Trophoblast cell (in vitro differentiated cells and primary cell): ENCODE results near the gene SVEP1.

ENCODE experiments used
- DNase-seq, 2 donors: peaks; one replicate each; pipeline ENCODE4 v3.0.0-alpha.2; 2016
- H2AFZ ChIP-seq: 2 replicates; pipeline ENCODE4 v1.6.1; 2013; ENCODE audit warnings: low read length, moderate library complexity, mild to moderate bottlenecking; ENCODE audit not compliant: insufficient read depth, poor library complexity
- H2AK5ac ChIP-seq: 2 replicates; pipeline ENCODE4 v1.6.1; 2013; ENCODE audit warnings: mild to moderate bottlenecking, low read length
- H2BK120ac ChIP-seq: 2 replicates; pipeline ENCODE4 v1.6.1; 2013; ENCODE audit warnings: low read length, mild to moderate bottlenecking, moderate library complexity; ENCODE audit not compliant: insufficient read depth, poor library complexity
- H2BK12ac ChIP-seq: 2 replicates; pipeline ENCODE4 v1.6.1; 2013; ENCODE audit warnings: mild to moderate bottlenecking, low read length, moderate library complexity
- H2BK5ac ChIP-seq: 2 replicates; pipeline ENCODE4 v1.6.1; 2013; ENCODE audit warnings: low read length, low read depth, moderate library complexity, mild to moderate bottlenecking; ENCODE audit not compliant: poor library complexity
- H3K14ac ChIP-seq: 2 replicates; pipeline ENCODE4 v1.6.1; 2013; ENCODE audit warnings: mild to moderate bottlenecking, low read length
- H3K18ac ChIP-seq: 2 replicates; pipeline ENCODE4 v1.6.1; 2013; ENCODE audit warnings: mild to moderate bottlenecking, low read length
- H3K23ac ChIP-seq: 2 replicates; pipeline ENCODE4 v1.6.1; 2013; ENCODE audit warnings: low read length
- H3K27ac ChIP-seq: 2 replicates; pipeline ENCODE4 v1.5.1; 2013; ENCODE audit warnings: low read depth, mild to moderate bottlenecking, inconsistent platforms, low read length, moderate library complexity
- H3K27me3 ChIP-seq: 2 replicates; pipeline ENCODE4 v1.6.1; 2013; ENCODE audit warnings: inconsistent platforms, mild to moderate bottlenecking, low read length, moderate library complexity; ENCODE audit not compliant: insufficient read depth
- H3K36me3 ChIP-seq, 2 experiments: 1 replicate in 1 of 2; 2 replicates in 1 of 2; pipeline ENCODE4 v1.6.1; 2013; ENCODE audit warnings: low read length in 2 of 2, mild to moderate bottlenecking in 2 of 2, moderate library complexity in 1 of 2; ENCODE audit not compliant: insufficient read depth in 2 of 2, control insufficient read depth in 1 of 2
- H3K4ac ChIP-seq: 2 replicates; pipeline ENCODE4 v1.6.1; 2013; ENCODE audit warnings: low read depth, mild to moderate bottlenecking, low read length, moderate library complexity
- H3K4me1 ChIP-seq, 2 experiments: 1 replicate in 1 of 2; 2 replicates in 1 of 2; pipeline ENCODE4 v1.6.1; 2013; ENCODE audit warnings: low read length in 2 of 2, mild to moderate bottlenecking in 2 of 2, moderate library complexity in 1 of 2; ENCODE audit not compliant: insufficient read depth in 2 of 2, control insufficient read depth in 1 of 2
- H3K4me2 ChIP-seq: 2 replicates; pipeline ENCODE4 v1.6.1; 2013; ENCODE audit warnings: inconsistent platforms, mild to moderate bottlenecking, low read length, moderate library complexity
- H3K4me3 ChIP-seq: 2 replicates; pipeline ENCODE4 v1.5.1; 2013; ENCODE audit warnings: mild to moderate bottlenecking, low read depth, low read length, inconsistent platforms
- H3K79me1 ChIP-seq: one replicate; pipeline ENCODE4 v1.6.1; 2013; ENCODE audit warnings: low read length
- H3K79me2 ChIP-seq: 2 replicates; pipeline ENCODE4 v1.6.1; 2013; ENCODE audit warnings: low read length, mild to moderate bottlenecking; ENCODE audit not compliant: control insufficient read depth, insufficient read depth, poor library complexity
- H3K9ac ChIP-seq: 2 replicates; pipeline ENCODE4 v1.6.1; 2013; ENCODE audit warnings: mild to moderate bottlenecking, low read length
- H3K9me3 ChIP-seq: 2 replicates; pipeline ENCODE4 v1.6.1; 2013; ENCODE audit warnings: low read depth, mild to moderate bottlenecking, control low read depth, inconsistent platforms, low read length; ENCODE audit not compliant: insufficient read depth
- H4K12ac ChIP-seq: 2 replicates; pipeline ENCODE4 v1.6.1; 2013; ENCODE audit warnings: low read depth, mild to moderate bottlenecking, low read length, moderate library complexity
- H4K8ac ChIP-seq: 2 replicates; pipeline ENCODE4 v1.6.1; 2013; ENCODE audit warnings: low read depth, mild to moderate bottlenecking, low read length, moderate library complexity
- H4K91ac ChIP-seq: one replicate; pipeline ENCODE4 v1.6.1; 2013; ENCODE audit warnings: low read depth, mild to moderate bottlenecking, low read length, moderate library complexity
- WGBS: extraction: QIAGEN DNeasy Blood & Tissue Kit; methylation state at CpG from one replicate; pipeline ENCODE4 v1.1.7; 2013; ENCODE audit warnings: missing lambda C conversion rate; ENCODE audit not compliant: insufficient read length, insufficient coverage; ENCODE audit errors: extremely low coverage; 5-methylcytosine and 5-hydroxymethylcytosine counted together

SVEP1 gene

DNA sequence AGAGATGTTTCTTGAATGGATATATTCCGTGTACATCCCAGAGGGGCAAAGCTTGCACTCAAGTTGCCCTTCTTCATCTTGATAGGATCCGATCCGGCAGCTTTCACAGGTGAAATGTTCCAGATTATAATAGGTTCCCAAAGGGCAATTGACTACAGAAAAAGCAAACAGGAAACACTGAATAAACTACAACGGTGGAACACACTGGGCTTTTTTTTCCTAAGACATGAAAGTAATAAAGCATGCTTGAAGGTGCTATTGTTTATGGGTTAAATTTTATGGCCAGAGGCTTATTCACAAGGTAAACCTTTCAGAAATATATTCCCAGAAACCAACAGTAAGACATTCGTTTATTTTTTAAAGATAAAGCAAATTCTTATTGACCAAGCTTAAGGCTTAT is 110.6 kb downstream of the SVEP1 start:
- Histone ChIP-seq H4K12ac (no peak overlapping the region), H3K14ac (no peak overlapping the region), H2AFZ (no peak overlapping the region), H3K9ac (no peak overlapping the region), H3K4ac (no peak overlapping the region), H3K27ac (no peak overlapping the region), H2BK12ac (no peak overlapping the region), H2BK120ac (no peak overlapping the region), H2BK5ac (no peak overlapping the region), H3K4me1 (no peaks in the 10 kb centered on the region), H3K36me3 (peaks cover 0 to 4% of the 10 kb centered on the region in 2 experiments), H3K23ac (no peak overlapping the region), H2AK5ac (no peak overlapping the region), H3K79me2 (no peaks in the 10 kb centered on the region), H4K8ac (no peak overlapping the region), H4K91ac (no peak overlapping the region), H3K27me3 (no peaks in the 10 kb centered on the region), H3K9me3 (no peaks in the 10 kb centered on the region), H3K18ac (no peak overlapping the region), H3K4me3 (no peak overlapping the region), H3K4me2 (no peak overlapping the region), H3K79me1 (no peaks in the 10 kb centered on the region)
- no CpG with 5 or more reads among the region's 5 CpGs for WGBS
- no peak for DNase-seq

- no peak overlapping the region for H3K4me3 ChIP-seq
- H2AK5ac ChIP-seq: no peak overlapping the region
- H3K27ac ChIP-seq: no peak overlapping the region
- H3K4me2 ChIP-seq: no peak overlapping the region
- H3K14ac ChIP-seq: no peak overlapping the region
- H3K4ac ChIP-seq: no peak overlapping the region
- no peaks in the 10 kb centered on the region for H3K36me3 ChIP-seq
- H3K9ac ChIP-seq: no peak overlapping the region
- no peaks in the 10 kb centered on the region for H3K4me1 ChIP-seq
- no peak overlapping the region for H4K91ac ChIP-seq
- DNase-seq: no peak
- no peak overlapping the region for H2AFZ ChIP-seq
- H4K8ac ChIP-seq: no peak overlapping the region
- H2BK5ac ChIP-seq: no peak overlapping the region
- no CpG with 5 or more reads among the region's 3 CpGs for WGBS
- H2BK120ac ChIP-seq: no peak overlapping the region
- H4K12ac ChIP-seq: no peak overlapping the region
- H3K79me1 ChIP-seq: no peaks in the 10 kb centered on the region
- no peak overlapping the region for H2BK12ac ChIP-seq
- H3K9me3 ChIP-seq: no peaks in the 10 kb centered on the region
- no peak overlapping the region for H3K18ac ChIP-seq
- no peaks in the 10 kb centered on the region for H3K27me3 ChIP-seq
- no peaks in the 10 kb centered on the region for H3K79me2 ChIP-seq
- no peak overlapping the region for H3K23ac ChIP-seq
These were observed 114.4 kb downstream of the SVEP1 start for GRCh38 chr9:110465190-110465589.

DNA sequence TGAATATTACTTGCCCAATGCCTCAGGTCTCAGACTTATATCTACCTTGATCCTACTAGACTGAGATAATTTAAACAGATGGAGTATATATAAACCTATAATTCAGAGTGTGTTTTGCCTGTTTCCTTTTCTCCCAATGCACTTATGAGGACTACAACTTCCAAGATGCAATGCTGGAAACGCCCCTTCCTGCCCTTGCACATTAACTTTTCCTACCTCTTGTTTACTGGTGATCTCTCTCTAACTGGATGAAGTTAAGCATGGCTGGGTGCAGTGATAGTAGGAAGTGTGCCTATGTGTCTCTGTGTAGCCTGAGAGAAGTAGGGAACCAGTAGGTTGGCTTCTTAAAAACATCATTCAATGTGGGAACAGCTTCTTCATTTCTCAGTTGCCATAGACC is 115.2 kb downstream of the SVEP1 start:
- Histone ChIP-seq H3K27me3 (no peaks in the 10 kb centered on the region), H3K9me3 (no peaks in the 10 kb centered on the region), H3K27ac (no peak overlapping the region), H4K91ac (no peak overlapping the region), H2BK120ac (no peak overlapping the region), H3K9ac (no peak overlapping the region), H3K4me1 (no peaks in the 10 kb centered on the region), H3K4me3 (no peak overlapping the region), H4K12ac (no peak overlapping the region), H2BK5ac (no peak overlapping the region), H4K8ac (peak overlapping the region; percentile 87), H3K79me2 (no peaks in the 10 kb centered on the region), H3K23ac (no peak overlapping the region), H2AK5ac (no peak overlapping the region), H3K18ac (no peak overlapping the region), H3K4ac (no peak overlapping the region), H3K36me3 (no peaks in the 10 kb centered on the region), H3K14ac (no peak overlapping the region), H3K79me1 (no peaks in the 10 kb centered on the region), H2AFZ (no peak overlapping the region), H3K4me2 (no peak overlapping the region), H2BK12ac (no peak overlapping the region)
- no CpG with 5 or more reads among the region's 1 CpG for WGBS
- DNase-seq: no peak

DNA sequence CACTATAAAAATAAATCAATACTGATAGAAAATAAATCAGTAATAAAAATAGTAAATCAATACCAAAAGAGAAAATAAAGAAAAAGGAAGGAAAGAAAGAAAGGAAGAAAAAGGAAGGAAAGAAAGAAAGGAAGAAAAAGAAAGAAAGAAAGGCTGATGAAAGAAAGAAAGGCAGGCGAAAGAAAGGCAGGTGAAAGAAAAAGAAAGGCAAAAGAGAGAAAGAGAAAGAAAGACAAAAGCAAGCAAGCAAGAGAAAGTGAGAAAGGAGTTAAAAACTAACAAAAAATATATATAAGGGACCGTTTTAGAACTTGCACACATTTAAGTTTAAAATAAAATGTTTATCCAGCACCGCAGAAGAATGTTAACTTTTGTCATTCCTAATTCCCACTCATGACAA is 116.0 kb downstream of the SVEP1 start:
- Histone ChIP-seq H3K18ac (no peak overlapping the region), H4K8ac (no peak overlapping the region), H3K79me2 (no peaks in the 10 kb centered on the region), H2AFZ (no peak overlapping the region), H4K91ac (no peak overlapping the region), H3K4me1 (no peaks in the 10 kb centered on the region), H3K36me3 (no peaks in the 10 kb centered on the region), H3K9ac (no peak overlapping the region), H2BK120ac (no peak overlapping the region), H3K4me3 (no peak overlapping the region), H3K14ac (no peak overlapping the region), H3K23ac (no peak overlapping the region), H2AK5ac (no peak overlapping the region), H3K27ac (no peak overlapping the region), H3K4me2 (no peak overlapping the region), H2BK5ac (no peak overlapping the region), H3K4ac (no peak overlapping the region), H3K79me1 (no peaks in the 10 kb centered on the region), H3K27me3 (no peaks in the 10 kb centered on the region), H3K9me3 (no peaks in the 10 kb centered on the region), H4K12ac (no peak overlapping the region), H2BK12ac (no peak overlapping the region)
- WGBS: no CpG with 5 or more reads among the region's 3 CpGs
- DNase-seq: no peak
